Spinal cord (tissue), 4 donors: ENCODE results near the gene POU3F2. TPM values are rescaled to one million over a fixed set of nuclear protein-coding genes. Genes with fewer than 3 reads are reported as not detected.

Experiments used
- polyA plus RNA-seq, 2 donors: library from polyadenylated mRNA; unstranded; fragments of 120-200 nt; gene quantifications; one replicate each; pipeline ENCODE4 v1.2.1, GENCODE V29; 2013; ENCODE audit not compliant: insufficient read length in 2 of 2
- total RNA-seq, 2 donors: library from RNA; depleted of rRNA in 1 of 2; stranded (reverse); fragments of 120-200 nt in 1 of 2; fragments of >200 nt in 1 of 2; gene quantifications; one replicate each; pipeline versions ENCODE4 v1.2.3 to v1.2.4, GENCODE V29; 2013 to 2014

POU3F2 gene
- total and polyA plus RNA-seq, 4 donors: 10.0 to 43.8 (median 27.4) TPM

Other genes starting within 250 kb of the POU3F2 start
- gene FBXL4, start 113.4 kb downstream of the POU3F2 start, total RNA-seq: 10 to 100 TPM; 22.1 to 35.4 TPM
- gene FBXL4, start 113.4 kb downstream of the POU3F2 start, polyA plus RNA-seq: 10 to 100 TPM; 10.5 to 12.1 TPM